K562 (cell line): ENCODE data around the gene PRSS57. TPM values are rescaled to one million over a fixed set of nuclear protein-coding genes. Genes with fewer than 3 reads are reported as not detected.
A peak's percentile ranks its signal among the peaks of the same experiment; 100 is the strongest.

Experiments used
- ATAC-seq: fragments of 200-7000 bp; cut with Tn5 transposase; 3 replicates; pipeline ENCODE4 v1.9.1; 2020; ENCODE audit warnings: moderate library complexity
- BruUV-seq: library from RNA; stranded (reverse); fragments of 400-500 nt; replicated peaks from 2 replicates; lab custom pipeline; 2021; lab: Mats Ljungman, UMichigan
- CTCF ChIA-PET: fragments of 300-600 bp; formaldehyde crosslinking; extraction: SDS; loops from one replicate; lab custom pipeline; 2021; ENCODE audit warnings: low intra/inter-chr PET ratio; lab: Yijun Ruan, JAX
- POLR2A ChIA-PET: fragments of 300-600, 350-650 bp; sonication (Branson Sonifier 250); formaldehyde crosslinking; extraction: SDS; loops from one replicate; lab custom pipeline; 2021; ENCODE audit warnings: antibody characterized with exemption, inconsistent platforms; lab: Yijun Ruan, JAX
- DNase-seq, 4 experiments: peaks; one replicate each; pipeline versions ENCODE4 v3.0.0 to v3.0.0-alpha.2; 2011 to 2018; ENCODE audit warnings: low spot score in 3 of 4, mixed read lengths in 3 of 4; ENCODE audit errors: extremely low read depth in 1 of 4
- FAIRE-seq: peaks from 2 replicates; lab custom pipeline; 2011; peaks lifted over from hg19 to GRCh38; lab: Jason Lieb, UNC
- H2AFZ ChIP-seq: 2 replicates; pipeline ENCODE4 v1.6.0; 2011; ENCODE audit warnings: low read depth, low read length, control low read depth, inconsistent platforms
- H3K27ac ChIP-seq: fragments of 200-600 bp; 3 replicates; pipeline ENCODE4 v1.8.0; 2011; ENCODE audit warnings: low read depth, mild to moderate bottlenecking, control low read depth, inconsistent platforms, low read length, moderate library complexity, mixed read lengths; ENCODE audit errors: extremely low read depth
- H3K27me3 ChIP-seq, 2 experiments: fragments of 300-600 bp in 1 of 2; 2 replicates in 1 of 2; 3 replicates in 1 of 2; pipeline versions ENCODE4 v1.6.0 to v1.8.0; 2011; ENCODE audit warnings: inconsistent platforms in 2 of 2, low read length in 2 of 2, mild to moderate bottlenecking in 1 of 2, mixed read lengths in 1 of 2, moderate library complexity in 1 of 2; ENCODE audit not compliant: control insufficient read depth in 2 of 2, insufficient read depth in 2 of 2
- H3K36me3 ChIP-seq: fragments of 300-600 bp; 3 replicates; pipeline ENCODE4 v1.8.0; 2011; ENCODE audit warnings: mild to moderate bottlenecking, low read length, inconsistent platforms; ENCODE audit not compliant: control insufficient read depth, insufficient read depth
- H3K4me1 ChIP-seq, 2 experiments: fragments of 200-600 bp in 1 of 2; replicated peaks in 1 of 2; 2 replicates in 1 of 2; 3 replicates in 1 of 2; pipeline versions ENCODE4 v1.5.1 to v1.8.0; 2011; ENCODE audit warnings: inconsistent platforms in 2 of 2, low read length in 2 of 2, mild to moderate bottlenecking in 1 of 2, mixed read lengths in 1 of 2, moderate library complexity in 1 of 2; ENCODE audit not compliant: control insufficient read depth in 2 of 2, insufficient read depth in 2 of 2
- H3K4me2 ChIP-seq: 2 replicates; pipeline ENCODE4 v1.6.1; 2011; ENCODE audit warnings: low read length, control low read depth, inconsistent platforms, mixed read lengths; ENCODE audit not compliant: insufficient read depth
- H3K4me3 ChIP-seq: fragments of 200-600 bp; sonication (generic), shearing (Covaris generic); 2 replicates; pipeline ENCODE4 v1.5.1; 2016; ENCODE audit warnings: control low read depth, inconsistent platforms
- H3K79me2 ChIP-seq: fragments of 200-600 bp; 3 replicates; pipeline ENCODE4 v1.8.0; 2011; ENCODE audit warnings: low read length, inconsistent platforms; ENCODE audit not compliant: control insufficient read depth, insufficient read depth
- H3K9ac ChIP-seq, 2 experiments: 2 replicates each; pipeline versions ENCODE4 v1.6.0 to v1.6.1; 2011; ENCODE audit warnings: low read depth in 2 of 2, low read length in 2 of 2, control low read depth in 1 of 2, inconsistent platforms in 1 of 2, mild to moderate bottlenecking in 1 of 2, mixed read lengths in 1 of 2; ENCODE audit not compliant: insufficient read depth in 1 of 2
- H3K9me1 ChIP-seq: one replicate; pipeline ENCODE4 v1.6.0; 2011; ENCODE audit warnings: inconsistent platforms, mild to moderate bottlenecking, low read length, moderate library complexity; ENCODE audit not compliant: control insufficient read depth, insufficient read depth
- H3K9me3 ChIP-seq: replicated peaks from 2 replicates; pipeline ENCODE4 v1.5.1; 2011; ENCODE audit warnings: low read depth, low read length, inconsistent platforms; ENCODE audit not compliant: control insufficient read depth, insufficient read depth
- H4K20me1 ChIP-seq: replicated peaks from 2 replicates; pipeline ENCODE4 v1.6.1; 2011; ENCODE audit warnings: low read length, inconsistent platforms, mixed read lengths; ENCODE audit not compliant: control insufficient read depth, insufficient read depth
- KDM1A ChIP-seq, 2 experiments: fragments of 450-650 bp; IDR thresholded peaks; 2 replicates each; pipeline ENCODE4 v1.6.1; 2016; ENCODE audit warnings: mild to moderate bottlenecking in 2 of 2
- KDM4B ChIP-seq, 2 experiments: fragments of 450-650 bp in 1 of 2; sonication (generic) in 1 of 2; IDR thresholded peaks; 2 replicates each; pipeline ENCODE4 v1.6.1; 2016 to 2017; ENCODE audit warnings: borderline replicate concordance in 2 of 2, antibody characterized with exemption in 1 of 2, low read depth in 1 of 2, mild to moderate bottlenecking in 1 of 2
- NCOA2 ChIP-seq, 2 experiments: fragments of 450-650 bp; IDR thresholded peaks; 2 replicates each; pipeline ENCODE4 v1.6.1; 2018; ENCODE audit warnings: mild to moderate bottlenecking in 2 of 2, moderate library complexity in 1 of 2; ENCODE audit not compliant: partially characterized antibody in 2 of 2
- NR2F6 ChIP-seq: fragments of 450-650 bp; formaldehyde crosslinking; IDR thresholded peaks from 2 replicates; pipeline ENCODE4 v1.4.0; 2020; ENCODE audit warnings: mild to moderate bottlenecking
- RBFOX2 ChIP-seq: fragments of 200-400 bp; formaldehyde crosslinking; IDR thresholded peaks from 2 replicates; pipeline ENCODE4 v1.6.1; 2017; ENCODE audit warnings: low read depth, mild to moderate bottlenecking, low read length, moderate library complexity
- RBM25 ChIP-seq: fragments of 200-400 bp; formaldehyde crosslinking; IDR thresholded peaks from 2 replicates; pipeline ENCODE4 v1.6.1; 2018; ENCODE audit warnings: low read length, low read depth, moderate library complexity; ENCODE audit not compliant: severe bottlenecking
- RFX5 ChIP-seq: IDR thresholded peaks from 2 replicates; pipeline ENCODE4 v1.6.1; 2011; ENCODE audit warnings: low read depth, mild to moderate bottlenecking, improper control_type of control experiment, low read length
- SP1 ChIP-seq: sonication (generic); formaldehyde crosslinking; IDR thresholded peaks from 2 replicates; pipeline ENCODE4 v1.8.1; 2022; ENCODE audit warnings: mild to moderate bottlenecking, missing genetic modification reagents
- YBX1 ChIP-seq: fragments of 450-650 bp; IDR thresholded peaks from 2 replicates; pipeline ENCODE4 v1.7.1; 2016; ENCODE audit warnings: mild to moderate bottlenecking
- ZFP30 ChIP-seq: fragments of 250-450 bp; sonication (Bioruptor Pico); IDR thresholded peaks from 2 replicates; pipeline ENCODE4 v1.8.0; 2022; ENCODE audit warnings: moderate library complexity, mild to moderate bottlenecking, inconsistent platforms, borderline replicate concordance
- WGBS: fragments of 100-300 bp; shearing (Covaris generic); methylation state at CpG from one replicate; pipeline ENCODE4 v1.1.6; 2016; ENCODE audit warnings: low coverage, mixed read lengths; ENCODE audit not compliant: insufficient coverage; ENCODE audit errors: missing lambda C conversion rate; 5-methylcytosine and 5-hydroxymethylcytosine counted together
- in situ Hi-C: fragments of 300-500 bp; cut with MboI; formaldehyde crosslinking; loops from 4 replicates; pipeline ENCODE4 v1.15.0; 2018; ENCODE audit warnings: inconsistent platforms, mixed read lengths
- intact Hi-C: fragments of 100-400 bp; cut with micrococcal nuclease; formaldehyde crosslinking; loops from 2 replicates; pipeline ENCODE4 v1.14.2; 2022
- polyA plus RNA-seq, 8 experiments: library from polyadenylated mRNA; depleted of rRNA in 4 of 8; stranded (reverse) in 5 of 8; unstranded in 3 of 8; fragments of >200 nt; fragmentation: Nextera tagmentation in 2 of 8; fragmentation: Illumina TruSeq in 1 of 8; extraction: Ambion mirVana in 2 of 8; extraction: Trizol in 1 of 8; gene quantifications; 2 replicates each; pipeline versions ENCODE4 v1.2.1 to v1.2.3, GENCODE V29; 2011 to 2014; ENCODE audit warnings: inconsistent platforms in 1 of 8, missing spikeins in 1 of 8
- total RNA-seq, 7 experiments: library from RNA; depleted of rRNA in 6 of 7; stranded (reverse); fragments of >200 nt in 6 of 7; fragmentation: Illumina TruSeq in 2 of 7; extraction: Trizol in 2 of 7; gene quantifications; 2 replicates each; pipeline versions ENCODE4 v1.2.1 to v1.2.3, GENCODE V29; 2011 to 2021; ENCODE audit warnings: low replicate concordance in 1 of 7

Gene PRSS57
- total and polyA plus RNA-seq, 9 of the 15 experiments (the other 6 are each of a cell fraction or from before 2014, with no cell fraction given), result 0.06 to 2.5 (median 1.3) TPM; not detected in 3

DNA sequence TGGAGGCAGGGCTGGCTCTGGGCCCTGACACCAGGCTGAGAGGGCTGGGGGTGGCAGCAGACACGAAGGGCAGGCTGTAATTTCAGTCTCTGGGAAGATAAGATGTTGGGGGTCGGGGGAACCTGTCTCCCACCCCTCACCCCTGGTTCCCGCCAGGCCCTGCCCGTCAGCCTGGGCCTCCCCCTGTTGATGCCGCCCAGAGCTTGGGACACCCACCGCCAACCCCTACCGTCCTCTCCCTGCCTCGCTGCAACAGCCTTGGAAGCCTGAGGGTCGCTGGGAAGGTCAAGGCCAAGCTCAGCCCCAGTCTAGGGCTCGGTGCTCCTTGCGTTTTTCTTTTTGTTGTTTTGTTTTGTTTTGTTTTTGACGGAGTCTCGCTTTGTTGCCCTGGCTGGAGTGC is 28.0 kb upstream of the PRSS57 start:
- TF ChIP-seq SP1 (CRISPR knock-in tag) (no peak), NR2F6 (CRISPR knock-in tag) (no peak), KDM1A (IDR thresholded peaks at IDR 0.05) (no peak), RBFOX2 (no peak), YBX1 (no peak), ZFP30 (CRISPR knock-in tag) (no peak)
- TF ChIP-seq, all 486 proteins: peak for 0
- CTCF ChIA-PET, result no interaction called here
- intact Hi-C loops, result no loop called here

DNA sequence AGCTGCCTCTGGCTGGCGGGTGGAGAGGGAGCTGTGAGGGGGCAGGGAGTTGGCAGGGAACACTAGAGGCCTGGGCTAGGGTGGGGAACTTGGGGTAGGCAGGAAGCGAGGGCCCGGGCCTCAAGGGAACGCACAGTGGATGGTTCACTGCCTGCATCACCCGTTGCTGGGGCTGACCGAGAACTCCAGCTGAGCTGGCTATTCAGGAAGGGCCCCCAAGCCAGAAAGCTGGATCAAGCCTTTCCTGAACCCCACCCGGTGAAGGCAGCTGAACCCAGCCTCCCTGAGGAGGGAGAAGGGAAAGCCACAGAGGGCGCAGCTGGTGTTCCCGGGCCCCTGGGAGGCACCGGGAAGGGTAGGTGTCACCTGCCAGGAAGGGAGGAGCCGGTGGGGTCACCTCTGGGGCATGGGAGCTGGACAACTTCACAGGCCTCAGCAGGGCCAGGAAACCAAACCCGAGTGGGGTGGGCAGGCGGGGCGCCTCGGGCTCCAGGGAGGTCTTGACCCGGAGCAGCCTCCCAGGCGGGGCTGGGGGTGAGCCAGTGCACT is 27.4 kb upstream of the PRSS57 start:
- intact Hi-C loops (no loop called here), in situ Hi-C loops (no loop called here)
- H3K4me1 ChIP-seq, result peaks cover 0 to 46% of the 10 kb centered on the region in 2 experiments; a peak in 2 of 5 replicates
- ChIA-PET POLR2A (interaction anchor here (0.7 kb wide), 1 partner anchor 11 kb away, joined by 3 read pairs; no protein-coding TSS in a partner anchor), CTCF (no interaction called here)
- DNase-seq, result no peak
- no peaks in the 10 kb centered on the region for H4K20me1 ChIP-seq
- no peaks in the 10 kb centered on the region for H3K79me2 ChIP-seq
- no peak overlapping the region for H2AFZ ChIP-seq
- no peaks in the 10 kb centered on the region for H3K27me3 ChIP-seq
- H3K9ac ChIP-seq, result peak overlapping the region in 1 of 2 experiments; percentile 61; a peak in 2 of 4 replicates
- no peak overlapping the region for H3K27ac ChIP-seq
- WGBS, result 43% methylated on average over 17 of the region's 17 CpGs
- TF ChIP-seq NCOA2 (IDR thresholded peaks at IDR 0.05; ENCODE audit: partially characterized antibody in 2 of 2) (no peak), RFX5 (0 out of 2 replicates have a peak, but pooled peaks have one; percentile 56), RBM25 (peak; percentile 12), KDM4B (IDR thresholded peaks at IDR 0.05; ENCODE audit: borderline replicate concordance in 2 of 2, low read depth in 1 of 2) (no peak)
- ATAC-seq, result no peak
- H3K36me3 ChIP-seq, result no peaks in the 10 kb centered on the region
- no peaks in the 10 kb centered on the region for H3K9me1 ChIP-seq
- no peaks in the 10 kb centered on the region for H3K9me3 ChIP-seq
- H3K4me3 ChIP-seq, result no peak overlapping the region
- no peak for FAIRE-seq
- no TSS peak for BruUV-seq
- no peak overlapping the region for H3K4me2 ChIP-seq

More for the DNA sequence above, 28.0 kb upstream of the PRSS57 start:
- Histone ChIP-seq H3K4me3 (no peak overlapping the region), H3K9me3 (no peaks in the 10 kb centered on the region), H3K9ac (peak overlapping the region in 1 of 2 experiments; percentile 68; a peak in 2 of 4 replicates), H2AFZ (no peak overlapping the region), H3K27me3 (no peaks in the 10 kb centered on the region), H3K79me2 (no peaks in the 10 kb centered on the region), H3K4me1 (peaks cover 0 to 49% of the 10 kb centered on the region in 2 experiments; a peak in 2 of 5 replicates), H3K9me1 (no peaks in the 10 kb centered on the region), H4K20me1 (no peaks in the 10 kb centered on the region), H3K27ac (no peak overlapping the region), H3K36me3 (no peaks in the 10 kb centered on the region), H3K4me2 (no peak overlapping the region)
- WGBS, result 53% methylated on average over 8 of the region's 13 CpGs
- POLR2A ChIA-PET, result interaction anchor here (0.7 kb wide), 1 partner anchor 11 kb away, joined by 3 read pairs; no protein-coding TSS in a partner anchor
- no peak for FAIRE-seq
- no TSS peak for BruUV-seq
- DNase-seq, result no peak
- ATAC-seq, result no peak
- in situ Hi-C loops, result no loop called here
